Smooth muscle cell (in vitro differentiated cells): ENCODE measurements around the gene ADSS2. TPM values are rescaled to one million over a fixed set of nuclear protein-coding genes. Genes with fewer than 3 reads are reported as not detected.
A peak's percentile ranks its signal among the peaks of the same experiment; 100 is the strongest.

ENCODE experiments used
- DNase-seq: peaks from one replicate; lab custom pipeline; 2025; ENCODE audit not compliant: unreplicated experiment; lab: John Stamatoyannopoulos, UW
- H2AFZ ChIP-seq: fragments of 200-600 bp; sonication (generic); 2 replicates; pipeline ENCODE4 v1.6.0; 2016; ENCODE audit warnings: antibody characterized with exemption, low read depth, mild to moderate bottlenecking
- H3F3A ChIP-seq: fragments of 200-600 bp; sonication (generic); 2 replicates; pipeline ENCODE4 v1.6.0; 2017; ENCODE audit warnings: antibody characterized with exemption, low read depth
- H3K27ac ChIP-seq: fragments of 200-600 bp; sonication (generic); 2 replicates; pipeline ENCODE4 v1.5.1; 2016; ENCODE audit warnings: low read depth, mild to moderate bottlenecking
- H3K27me3 ChIP-seq: fragments of 200-600 bp; sonication (generic); 2 replicates; pipeline ENCODE4 v1.6.1; 2016; ENCODE audit warnings: low read depth, mild to moderate bottlenecking
- H3K36me3 ChIP-seq: fragments of 200-600 bp; sonication (generic); 2 replicates; pipeline ENCODE4 v1.5.1; 2016; ENCODE audit warnings: low read depth
- H3K4me1 ChIP-seq: fragments of 200-600 bp; sonication (generic); 2 replicates; pipeline ENCODE4 v1.5.1; 2016; ENCODE audit warnings: low read depth
- H3K4me2 ChIP-seq: fragments of 200-600 bp; sonication (generic); 2 replicates; pipeline ENCODE4 v1.6.0; 2016; ENCODE audit warnings: mild to moderate bottlenecking
- H3K4me3 ChIP-seq: fragments of 200-600 bp; sonication (generic); 2 replicates; pipeline ENCODE4 v1.5.1; 2016; ENCODE audit warnings: mild to moderate bottlenecking
- H3K79me2 ChIP-seq: fragments of 200-600 bp; sonication (generic); 2 replicates; pipeline ENCODE4 v1.6.0; 2016; ENCODE audit warnings: low read depth, mild to moderate bottlenecking
- H3K9ac ChIP-seq: fragments of 200-600 bp; sonication (generic); 2 replicates; pipeline ENCODE4 v1.6.0; 2016; ENCODE audit warnings: low read depth
- H3K9me3 ChIP-seq: fragments of 200-600 bp; sonication (generic); replicated peaks from 2 replicates; pipeline ENCODE4 v1.5.1; 2016; ENCODE audit warnings: low read depth
- H4K20me1 ChIP-seq: fragments of 200-600 bp; sonication (generic); 2 replicates; pipeline ENCODE4 v1.6.0; 2016; ENCODE audit warnings: low read depth
- WGBS: methylation state at CpG from one replicate; pipeline ENCODE4 v1.1.7; 2016; ENCODE audit warnings: low lambda C conversion rate; 5-methylcytosine and 5-hydroxymethylcytosine counted together
- polyA plus RNA-seq: library from polyadenylated mRNA; unstranded; fragments of >200 nt; fragmentation: Nextera tagmentation; extraction: Ambion mirVana; gene quantifications from 2 replicates; pipeline ENCODE4 v1.2.1, GENCODE V29; 2016
- total RNA-seq: library from RNA; depleted of rRNA; stranded (reverse); fragments of >200 nt; gene quantifications from 2 replicates; pipeline ENCODE4 v1.2.3, GENCODE V29; 2014
- TF ChIP-seq, protein P1 (sequence below): fragments of 200-600 bp; sonication (generic); IDR thresholded peaks from 2 replicates; pipeline ENCODE4 v1.5.1; 2017; ENCODE audit warnings: borderline replicate concordance, mild to moderate bottlenecking, antibody characterized with exemption; ENCODE audit not compliant: insufficient read depth, poor library complexity, severe bottlenecking

Gene ADSS2
- total and polyA plus RNA-seq, 2 experiments from 2014 or later, result 13.8 to 35.1 TPM

DNA sequence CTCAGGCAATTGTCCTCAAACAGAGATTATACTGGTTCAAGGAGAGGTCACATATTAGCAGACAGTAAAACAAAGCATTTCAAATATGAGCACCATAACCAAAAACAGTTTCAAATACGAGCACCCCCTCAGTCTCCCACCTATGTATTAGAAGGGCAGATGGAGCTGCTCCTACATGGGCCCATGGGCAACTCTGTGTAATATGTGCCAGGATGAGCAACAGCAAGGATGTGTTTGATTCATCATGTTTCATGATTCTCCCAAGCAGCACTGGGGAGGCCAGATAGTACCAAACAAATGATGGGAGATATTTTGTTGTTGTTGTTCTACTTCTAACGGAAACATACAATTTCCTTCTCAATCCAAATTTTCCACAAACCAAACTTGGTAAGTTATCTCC, 8.9 kb downstream of the ADSS2 start:
- no peaks in the 10 kb centered on the region for H3K9me3 ChIP-seq
- H3K79me2 ChIP-seq, result peaks cover 85% of the 10 kb centered on the region
- peaks cover 32% of the 10 kb centered on the region for H3K4me1 ChIP-seq
- peaks cover 30% of the 10 kb centered on the region for H4K20me1 ChIP-seq
- WGBS, result 100% methylated on average over 2 of the region's 2 CpGs
- H3K4me2 ChIP-seq, result no peak overlapping the region
- no peak overlapping the region for H2AFZ ChIP-seq
- peaks cover 3% of the 10 kb centered on the region for H3F3A ChIP-seq
- no peak for DNase-seq
- no peak overlapping the region for H3K4me3 ChIP-seq
- H3K27me3 ChIP-seq, result no peaks in the 10 kb centered on the region
- no peaks in the 10 kb centered on the region for H3K36me3 ChIP-seq
- H3K27ac ChIP-seq, result no peak overlapping the region
- TF ChIP-seq, protein P1, sequence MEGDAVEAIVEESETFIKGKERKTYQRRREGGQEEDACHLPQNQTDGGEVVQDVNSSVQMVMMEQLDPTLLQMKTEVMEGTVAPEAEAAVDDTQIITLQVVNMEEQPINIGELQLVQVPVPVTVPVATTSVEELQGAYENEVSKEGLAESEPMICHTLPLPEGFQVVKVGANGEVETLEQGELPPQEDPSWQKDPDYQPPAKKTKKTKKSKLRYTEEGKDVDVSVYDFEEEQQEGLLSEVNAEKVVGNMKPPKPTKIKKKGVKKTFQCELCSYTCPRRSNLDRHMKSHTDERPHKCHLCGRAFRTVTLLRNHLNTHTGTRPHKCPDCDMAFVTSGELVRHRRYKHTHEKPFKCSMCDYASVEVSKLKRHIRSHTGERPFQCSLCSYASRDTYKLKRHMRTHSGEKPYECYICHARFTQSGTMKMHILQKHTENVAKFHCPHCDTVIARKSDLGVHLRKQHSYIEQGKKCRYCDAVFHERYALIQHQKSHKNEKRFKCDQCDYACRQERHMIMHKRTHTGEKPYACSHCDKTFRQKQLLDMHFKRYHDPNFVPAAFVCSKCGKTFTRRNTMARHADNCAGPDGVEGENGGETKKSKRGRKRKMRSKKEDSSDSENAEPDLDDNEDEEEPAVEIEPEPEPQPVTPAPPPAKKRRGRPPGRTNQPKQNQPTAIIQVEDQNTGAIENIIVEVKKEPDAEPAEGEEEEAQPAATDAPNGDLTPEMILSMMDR, result no peak
- H3K9ac ChIP-seq, result no peak overlapping the region

DNA sequence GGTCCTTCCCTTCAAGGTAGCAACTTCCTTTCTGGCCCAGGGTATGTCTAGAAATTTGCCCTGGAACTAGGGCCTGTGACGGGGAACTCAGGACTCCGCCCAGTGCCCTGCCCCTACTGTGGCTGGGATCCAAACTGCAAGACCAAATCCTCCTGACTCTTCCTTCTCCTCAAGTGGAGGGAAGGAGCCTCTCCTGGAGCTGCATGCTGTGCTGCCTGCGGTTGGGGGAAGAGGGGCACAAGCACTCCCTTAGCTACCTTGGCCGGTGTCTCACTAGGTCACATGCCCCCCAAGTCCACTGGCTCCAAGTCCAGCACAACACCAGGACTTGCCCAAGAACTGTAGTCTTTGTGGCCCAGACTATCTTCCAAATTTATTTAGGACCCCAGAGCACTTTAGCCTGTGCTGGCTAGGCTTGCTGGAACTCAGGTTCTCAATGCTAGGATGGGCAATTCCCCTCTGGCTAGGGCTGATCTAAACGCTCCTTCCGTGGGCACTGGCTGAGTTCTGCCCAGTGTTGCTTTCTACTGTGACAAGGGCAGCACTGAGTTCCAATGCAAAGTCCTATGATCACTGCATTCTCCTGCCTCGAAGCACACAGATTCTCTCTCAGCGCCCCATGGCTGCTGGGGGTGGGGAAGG, 12.2 kb downstream of the ADSS2 start:
- Histone ChIP-seq H3K79me2 (peaks cover 52% of the 10 kb centered on the region), H3K4me2 (no peak overlapping the region), H3F3A (peaks cover 3% of the 10 kb centered on the region), H3K36me3 (no peaks in the 10 kb centered on the region), H3K4me3 (no peak overlapping the region), H3K9me3 (no peaks in the 10 kb centered on the region), H3K4me1 (peaks cover 10% of the 10 kb centered on the region), H2AFZ (no peak overlapping the region), H4K20me1 (peaks cover 20% of the 10 kb centered on the region), H3K27me3 (no peaks in the 10 kb centered on the region), H3K9ac (no peak overlapping the region), H3K27ac (no peak overlapping the region)
- 71% methylated on average over 8 of the region's 8 CpGs for WGBS
- TF ChIP-seq, protein P1, result no peak
- DNase-seq, result no peak

DNA sequence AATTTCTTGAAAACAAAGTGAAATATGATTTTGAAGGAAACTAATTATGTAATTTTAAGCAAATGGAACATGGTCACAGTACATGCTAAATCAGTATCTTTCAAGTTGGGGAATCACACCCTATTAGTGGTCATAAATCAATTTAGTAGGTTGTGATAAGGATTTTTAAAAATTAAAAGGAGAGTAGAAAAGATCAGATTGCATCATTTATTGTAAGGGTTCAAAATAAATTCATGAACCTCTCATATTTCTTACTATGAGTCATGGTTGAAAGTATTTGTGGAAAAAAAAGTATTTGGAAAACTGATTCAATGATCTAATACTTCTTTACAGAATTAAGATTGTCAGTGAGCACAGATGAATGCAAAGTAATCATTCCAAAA, 14.6 kb downstream of the ADSS2 start:
- Histone ChIP-seq H3K4me1 (peaks cover 10% of the 10 kb centered on the region), H3K4me2 (peak overlapping the region; percentile 50), H3F3A (peaks cover 3% of the 10 kb centered on the region), H3K9ac (peak overlapping the region; percentile 63), H3K36me3 (peaks cover 1% of the 10 kb centered on the region), H3K79me2 (peaks cover 31% of the 10 kb centered on the region), H2AFZ (no peak overlapping the region), H4K20me1 (peaks cover 20% of the 10 kb centered on the region), H3K4me3 (no peak overlapping the region), H3K9me3 (no peaks in the 10 kb centered on the region), H3K27me3 (no peaks in the 10 kb centered on the region), H3K27ac (peak overlapping the region; percentile 90)
- no peak for DNase-seq
- TF ChIP-seq, protein P1, result no peak
